K562 (cell line): Measurements from ENCODE around the gene CCR7. TPM values are rescaled to one million over a fixed set of nuclear protein-coding genes. Genes with fewer than 3 reads are reported as not detected.

Source experiments
- ATAC-seq: fragments of 200-7000 bp; cut with Tn5 transposase; 3 replicates; pipeline ENCODE4 v1.9.1; 2020; ENCODE audit warnings: moderate library complexity
- BruUV-seq: library from RNA; stranded (reverse); fragments of 400-500 nt; replicated peaks from 2 replicates; lab custom pipeline; 2021; lab: Mats Ljungman, UMichigan
- CTCF ChIA-PET: fragments of 300-600 bp; formaldehyde crosslinking; extraction: SDS; loops from one replicate; lab custom pipeline; 2021; ENCODE audit warnings: low intra/inter-chr PET ratio; lab: Yijun Ruan, JAX
- POLR2A ChIA-PET: fragments of 300-600, 350-650 bp; sonication (Branson Sonifier 250); formaldehyde crosslinking; extraction: SDS; loops from one replicate; lab custom pipeline; 2021; ENCODE audit warnings: antibody characterized with exemption, inconsistent platforms; lab: Yijun Ruan, JAX
- DNase-seq, 4 experiments: peaks; one replicate each; pipeline versions ENCODE4 v3.0.0 to v3.0.0-alpha.2; 2011 to 2018; ENCODE audit warnings: low spot score in 3 of 4, mixed read lengths in 3 of 4; ENCODE audit errors: extremely low read depth in 1 of 4
- FAIRE-seq: peaks from 2 replicates; lab custom pipeline; 2011; peaks lifted over from hg19 to GRCh38; lab: Jason Lieb, UNC
- H2AFZ ChIP-seq: 2 replicates; pipeline ENCODE4 v1.6.0; 2011; ENCODE audit warnings: low read depth, low read length, control low read depth, inconsistent platforms
- H3K27ac ChIP-seq: fragments of 200-600 bp; 3 replicates; pipeline ENCODE4 v1.8.0; 2011; ENCODE audit warnings: low read depth, mild to moderate bottlenecking, control low read depth, inconsistent platforms, low read length, moderate library complexity, mixed read lengths; ENCODE audit errors: extremely low read depth
- H3K27me3 ChIP-seq, 2 experiments: fragments of 300-600 bp in 1 of 2; 2 replicates in 1 of 2; 3 replicates in 1 of 2; pipeline versions ENCODE4 v1.6.0 to v1.8.0; 2011; ENCODE audit warnings: inconsistent platforms in 2 of 2, low read length in 2 of 2, mild to moderate bottlenecking in 1 of 2, mixed read lengths in 1 of 2, moderate library complexity in 1 of 2; ENCODE audit not compliant: control insufficient read depth in 2 of 2, insufficient read depth in 2 of 2
- H3K36me3 ChIP-seq: fragments of 300-600 bp; 3 replicates; pipeline ENCODE4 v1.8.0; 2011; ENCODE audit warnings: mild to moderate bottlenecking, low read length, inconsistent platforms; ENCODE audit not compliant: control insufficient read depth, insufficient read depth
- H3K4me1 ChIP-seq, 2 experiments: fragments of 200-600 bp in 1 of 2; replicated peaks in 1 of 2; 2 replicates in 1 of 2; 3 replicates in 1 of 2; pipeline versions ENCODE4 v1.5.1 to v1.8.0; 2011; ENCODE audit warnings: inconsistent platforms in 2 of 2, low read length in 2 of 2, mild to moderate bottlenecking in 1 of 2, mixed read lengths in 1 of 2, moderate library complexity in 1 of 2; ENCODE audit not compliant: control insufficient read depth in 2 of 2, insufficient read depth in 2 of 2
- H3K4me2 ChIP-seq: 2 replicates; pipeline ENCODE4 v1.6.1; 2011; ENCODE audit warnings: low read length, control low read depth, inconsistent platforms, mixed read lengths; ENCODE audit not compliant: insufficient read depth
- H3K4me3 ChIP-seq: fragments of 200-600 bp; sonication (generic), shearing (Covaris generic); 2 replicates; pipeline ENCODE4 v1.5.1; 2016; ENCODE audit warnings: control low read depth, inconsistent platforms
- H3K79me2 ChIP-seq: fragments of 200-600 bp; 3 replicates; pipeline ENCODE4 v1.8.0; 2011; ENCODE audit warnings: low read length, inconsistent platforms; ENCODE audit not compliant: control insufficient read depth, insufficient read depth
- H3K9ac ChIP-seq, 2 experiments: 2 replicates each; pipeline versions ENCODE4 v1.6.0 to v1.6.1; 2011; ENCODE audit warnings: low read depth in 2 of 2, low read length in 2 of 2, control low read depth in 1 of 2, inconsistent platforms in 1 of 2, mild to moderate bottlenecking in 1 of 2, mixed read lengths in 1 of 2; ENCODE audit not compliant: insufficient read depth in 1 of 2
- H3K9me1 ChIP-seq: one replicate; pipeline ENCODE4 v1.6.0; 2011; ENCODE audit warnings: inconsistent platforms, mild to moderate bottlenecking, low read length, moderate library complexity; ENCODE audit not compliant: control insufficient read depth, insufficient read depth
- H3K9me3 ChIP-seq: replicated peaks from 2 replicates; pipeline ENCODE4 v1.5.1; 2011; ENCODE audit warnings: low read depth, low read length, inconsistent platforms; ENCODE audit not compliant: control insufficient read depth, insufficient read depth
- H4K20me1 ChIP-seq: replicated peaks from 2 replicates; pipeline ENCODE4 v1.6.1; 2011; ENCODE audit warnings: low read length, inconsistent platforms, mixed read lengths; ENCODE audit not compliant: control insufficient read depth, insufficient read depth
- ADNP ChIP-seq: fragments of 200-800 bp; sonication (Bioruptor generic); IDR thresholded peaks from 2 replicates; pipeline ENCODE4 v1.6.1; 2016; ENCODE audit warnings: missing genetic modification characterization, missing compliant biosample characterization
- CBX3 ChIP-seq, 2 experiments: IDR thresholded peaks; 1 replicate in 1 of 2; 2 replicates in 1 of 2; pipeline ENCODE4 v1.6.1; 2012; ENCODE audit warnings: inconsistent platforms in 2 of 2, low read length in 2 of 2, borderline replicate concordance in 1 of 2, control low read depth in 1 of 2
- TRIM25 ChIP-seq: fragments of 450-650 bp; IDR thresholded peaks from 2 replicates; pipeline ENCODE4 v1.7.0; 2016; ENCODE audit warnings: borderline replicate concordance
- ZFX ChIP-seq: sonication (generic); formaldehyde crosslinking; IDR thresholded peaks from 2 replicates; pipeline ENCODE4 v1.8.0; 2022; ENCODE audit warnings: mild to moderate bottlenecking, missing genetic modification reagents, moderate library complexity
- ZHX1 ChIP-seq: fragments of 150-350 bp; conservative IDR thresholded peaks from 2 replicates; pipeline ENCODE4 v1.6.1; 2014; ENCODE audit warnings: low read length
- ZNF124 ChIP-seq: sonication (generic); formaldehyde crosslinking; IDR thresholded peaks from 2 replicates; pipeline ENCODE4 v1.8.1; 2022; ENCODE audit warnings: missing genetic modification reagents
- WGBS: fragments of 100-300 bp; shearing (Covaris generic); methylation state at CpG from one replicate; pipeline ENCODE4 v1.1.6; 2016; ENCODE audit warnings: low coverage, mixed read lengths; ENCODE audit not compliant: insufficient coverage; ENCODE audit errors: missing lambda C conversion rate; 5-methylcytosine and 5-hydroxymethylcytosine counted together
- in situ Hi-C: fragments of 300-500 bp; cut with MboI; formaldehyde crosslinking; loops from 4 replicates; pipeline ENCODE4 v1.15.0; 2018; ENCODE audit warnings: inconsistent platforms, mixed read lengths
- intact Hi-C: fragments of 100-400 bp; cut with micrococcal nuclease; formaldehyde crosslinking; loops from 2 replicates; pipeline ENCODE4 v1.14.2; 2022
- polyA plus RNA-seq, 8 experiments: library from polyadenylated mRNA; depleted of rRNA in 4 of 8; stranded (reverse) in 5 of 8; unstranded in 3 of 8; fragments of >200 nt; fragmentation: Nextera tagmentation in 2 of 8; fragmentation: Illumina TruSeq in 1 of 8; extraction: Ambion mirVana in 2 of 8; extraction: Trizol in 1 of 8; gene quantifications; 2 replicates each; pipeline versions ENCODE4 v1.2.1 to v1.2.3, GENCODE V29; 2011 to 2014; ENCODE audit warnings: inconsistent platforms in 1 of 8, missing spikeins in 1 of 8
- total RNA-seq, 7 experiments: library from RNA; depleted of rRNA in 6 of 7; stranded (reverse); fragments of >200 nt in 6 of 7; fragmentation: Illumina TruSeq in 2 of 7; extraction: Trizol in 2 of 7; gene quantifications; 2 replicates each; pipeline versions ENCODE4 v1.2.1 to v1.2.3, GENCODE V29; 2011 to 2021; ENCODE audit warnings: low replicate concordance in 1 of 7

The CCR7 gene
- total and polyA plus RNA-seq, 9 of the 15 experiments (the other 6 are each of a cell fraction or from before 2014, with no cell fraction given) = 0.14 to 1.4 (median 0.56) TPM

- Histone ChIP-seq H3K4me1 (peaks cover 0 to under 1% of the 10 kb centered on the region in 2 experiments; a peak in 2 of 5 replicates), H3K27me3 (peaks cover 0 to 5% of the 10 kb centered on the region in 2 experiments; a peak in 1 of 5 replicates), H4K20me1 (no peaks in the 10 kb centered on the region), H3K4me2 (no peak overlapping the region), H3K9me1 (no peaks in the 10 kb centered on the region), H3K36me3 (no peaks in the 10 kb centered on the region), H3K27ac (no peak overlapping the region), H2AFZ (peak overlapping the region; percentile 60), H3K9ac (no peak overlapping the region), H3K79me2 (no peaks in the 10 kb centered on the region), H3K9me3 (peaks cover 6% of the 10 kb centered on the region), H3K4me3 (no peak overlapping the region)
- ChIA-PET CTCF (no interaction called here), POLR2A (no interaction called here)
- in situ Hi-C loops = no loop called here
- TF ChIP-seq ZFX = no peak
- TF ChIP-seq TRIM25 = no peak
- TF ChIP-seq CBX3 (IDR thresholded peaks at IDR 0.05; ENCODE audit: borderline replicate concordance in 1 of 2, low read length in 2 of 2) = no peak
- TF ChIP-seq ZNF124 (CRISPR knock-in tag) = no peak
- TF ChIP-seq ZHX1 = no peak
- no peak for TF ChIP-seq ADNP (tag)
- DNase-seq (no peak), FAIRE-seq (no peak), ATAC-seq (no peak)
- 38% methylated on average over 7 of the region's 7 CpGs for WGBS
- BruUV-seq = no TSS peak
- intact Hi-C loops = no loop called here
Observed at GRCh38 chr17:40599468-40599763, 34.1 kb upstream of the CCR7 start.
